ENCODE results near the gene SPATA2. TPM values are rescaled to one million over a fixed set of nuclear protein-coding genes. Genes with fewer than 3 reads are reported as not detected.

Gene SPATA2
- total and polyA plus RNA-seq, 2 experiments from 2014 or later = 5.3 to 9.3 TPM

DNA sequence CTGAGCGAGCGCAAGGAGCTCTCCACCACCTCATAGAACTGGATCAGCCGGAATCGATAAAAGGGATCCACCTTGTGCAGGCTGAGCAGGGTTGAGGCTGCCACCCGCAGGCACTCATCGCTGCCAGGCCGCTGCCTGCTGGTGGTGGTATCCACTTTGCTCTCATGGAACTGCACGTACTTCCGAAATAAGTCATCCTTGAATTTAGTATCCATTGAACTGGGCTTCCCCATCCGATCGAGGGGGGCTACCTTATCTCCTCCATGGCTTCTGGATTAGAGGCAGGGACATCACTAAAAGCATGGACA, 7.1 kb downstream of the SPATA2 start:
- no peaks in the 10 kb centered on the region for H3K27me3 ChIP-seq (ENCODE audit: insufficient read depth)
- H3K4me1 ChIP-seq (ENCODE audit: insufficient read depth) = no peaks in the 10 kb centered on the region
- no peaks in the 10 kb centered on the region for H3K4me1 Mint-ChIP-seq
- no peak overlapping the region for H3K27ac ChIP-seq (ENCODE audit: low read depth)
- ATAC-seq (no peak), DNase-seq (ENCODE audit: low spot score) (no peak)
- H3K9me3 Mint-ChIP-seq = no peaks in the 10 kb centered on the region
- H2AFZ ChIP-seq = no peak overlapping the region
- H3K79me2 ChIP-seq (replicated peaks; ENCODE audit: insufficient read depth) = peaks cover 41% of the 10 kb centered on the region
- H4K20me1 ChIP-seq (replicated peaks; ENCODE audit: insufficient read depth) = peaks cover 20% of the 10 kb centered on the region
- H3K4me3 Mint-ChIP-seq = no peak overlapping the region; the same call in 2 of the 3 replicates
- no peak overlapping the region for H3K27ac Mint-ChIP-seq
- no peaks in the 10 kb centered on the region; the same call in 1 of the 2 replicates for H3K36me3 ChIP-seq (ENCODE audit: insufficient read depth)
- peaks cover 21% of the 10 kb centered on the region for H3K36me3 Mint-ChIP-seq (ENCODE audit: low read depth)
- H3F3A ChIP-seq (replicated peaks; ENCODE audit: low read depth) = no peaks in the 10 kb centered on the region
- no peaks in the 10 kb centered on the region for H3K27me3 Mint-ChIP-seq (ENCODE audit: insufficient read depth, low read depth, poor library complexity)
- no peak for TF ChIP-seq EZH2 (IDR thresholded peaks at IDR 0.05; ENCODE audit: low read depth, unreplicated experiment)
- no peak for TF ChIP-seq NANOG (IDR thresholded peaks at IDR 0.05; ENCODE audit: borderline replicate concordance)
- TF ChIP-seq ZNF331 (CRISPR knock-in tag; IDR thresholded peaks at IDR 0.05; ENCODE audit: low read depth) = no peak
- no peak for TF ChIP-seq POLR2AphosphoS5 (IDR thresholded peaks at IDR 0.05; ENCODE audit: low read depth)
- TF ChIP-seq EZH2phosphoT487 (IDR thresholded peaks at IDR 0.05; ENCODE audit: unreplicated experiment) = no peak
- TF ChIP-seq ZNF114 (CRISPR knock-in tag; IDR thresholded peaks at IDR 0.05) = no peak
- no peak for TF ChIP-seq CREB1 (CRISPR knock-in tag; IDR thresholded peaks at IDR 0.05; ENCODE audit: low read depth)
- TF ChIP-seq JUNB (IDR thresholded peaks at IDR 0.05; ENCODE audit: unreplicated experiment) = no peak
- TF ChIP-seq STAT1 (IDR thresholded peaks at IDR 0.05; ENCODE audit: unreplicated experiment) = no peak
- TF ChIP-seq REST (IDR thresholded peaks at IDR 0.05; ENCODE audit: unreplicated experiment) = no peak
- TF ChIP-seq, protein P1, sequence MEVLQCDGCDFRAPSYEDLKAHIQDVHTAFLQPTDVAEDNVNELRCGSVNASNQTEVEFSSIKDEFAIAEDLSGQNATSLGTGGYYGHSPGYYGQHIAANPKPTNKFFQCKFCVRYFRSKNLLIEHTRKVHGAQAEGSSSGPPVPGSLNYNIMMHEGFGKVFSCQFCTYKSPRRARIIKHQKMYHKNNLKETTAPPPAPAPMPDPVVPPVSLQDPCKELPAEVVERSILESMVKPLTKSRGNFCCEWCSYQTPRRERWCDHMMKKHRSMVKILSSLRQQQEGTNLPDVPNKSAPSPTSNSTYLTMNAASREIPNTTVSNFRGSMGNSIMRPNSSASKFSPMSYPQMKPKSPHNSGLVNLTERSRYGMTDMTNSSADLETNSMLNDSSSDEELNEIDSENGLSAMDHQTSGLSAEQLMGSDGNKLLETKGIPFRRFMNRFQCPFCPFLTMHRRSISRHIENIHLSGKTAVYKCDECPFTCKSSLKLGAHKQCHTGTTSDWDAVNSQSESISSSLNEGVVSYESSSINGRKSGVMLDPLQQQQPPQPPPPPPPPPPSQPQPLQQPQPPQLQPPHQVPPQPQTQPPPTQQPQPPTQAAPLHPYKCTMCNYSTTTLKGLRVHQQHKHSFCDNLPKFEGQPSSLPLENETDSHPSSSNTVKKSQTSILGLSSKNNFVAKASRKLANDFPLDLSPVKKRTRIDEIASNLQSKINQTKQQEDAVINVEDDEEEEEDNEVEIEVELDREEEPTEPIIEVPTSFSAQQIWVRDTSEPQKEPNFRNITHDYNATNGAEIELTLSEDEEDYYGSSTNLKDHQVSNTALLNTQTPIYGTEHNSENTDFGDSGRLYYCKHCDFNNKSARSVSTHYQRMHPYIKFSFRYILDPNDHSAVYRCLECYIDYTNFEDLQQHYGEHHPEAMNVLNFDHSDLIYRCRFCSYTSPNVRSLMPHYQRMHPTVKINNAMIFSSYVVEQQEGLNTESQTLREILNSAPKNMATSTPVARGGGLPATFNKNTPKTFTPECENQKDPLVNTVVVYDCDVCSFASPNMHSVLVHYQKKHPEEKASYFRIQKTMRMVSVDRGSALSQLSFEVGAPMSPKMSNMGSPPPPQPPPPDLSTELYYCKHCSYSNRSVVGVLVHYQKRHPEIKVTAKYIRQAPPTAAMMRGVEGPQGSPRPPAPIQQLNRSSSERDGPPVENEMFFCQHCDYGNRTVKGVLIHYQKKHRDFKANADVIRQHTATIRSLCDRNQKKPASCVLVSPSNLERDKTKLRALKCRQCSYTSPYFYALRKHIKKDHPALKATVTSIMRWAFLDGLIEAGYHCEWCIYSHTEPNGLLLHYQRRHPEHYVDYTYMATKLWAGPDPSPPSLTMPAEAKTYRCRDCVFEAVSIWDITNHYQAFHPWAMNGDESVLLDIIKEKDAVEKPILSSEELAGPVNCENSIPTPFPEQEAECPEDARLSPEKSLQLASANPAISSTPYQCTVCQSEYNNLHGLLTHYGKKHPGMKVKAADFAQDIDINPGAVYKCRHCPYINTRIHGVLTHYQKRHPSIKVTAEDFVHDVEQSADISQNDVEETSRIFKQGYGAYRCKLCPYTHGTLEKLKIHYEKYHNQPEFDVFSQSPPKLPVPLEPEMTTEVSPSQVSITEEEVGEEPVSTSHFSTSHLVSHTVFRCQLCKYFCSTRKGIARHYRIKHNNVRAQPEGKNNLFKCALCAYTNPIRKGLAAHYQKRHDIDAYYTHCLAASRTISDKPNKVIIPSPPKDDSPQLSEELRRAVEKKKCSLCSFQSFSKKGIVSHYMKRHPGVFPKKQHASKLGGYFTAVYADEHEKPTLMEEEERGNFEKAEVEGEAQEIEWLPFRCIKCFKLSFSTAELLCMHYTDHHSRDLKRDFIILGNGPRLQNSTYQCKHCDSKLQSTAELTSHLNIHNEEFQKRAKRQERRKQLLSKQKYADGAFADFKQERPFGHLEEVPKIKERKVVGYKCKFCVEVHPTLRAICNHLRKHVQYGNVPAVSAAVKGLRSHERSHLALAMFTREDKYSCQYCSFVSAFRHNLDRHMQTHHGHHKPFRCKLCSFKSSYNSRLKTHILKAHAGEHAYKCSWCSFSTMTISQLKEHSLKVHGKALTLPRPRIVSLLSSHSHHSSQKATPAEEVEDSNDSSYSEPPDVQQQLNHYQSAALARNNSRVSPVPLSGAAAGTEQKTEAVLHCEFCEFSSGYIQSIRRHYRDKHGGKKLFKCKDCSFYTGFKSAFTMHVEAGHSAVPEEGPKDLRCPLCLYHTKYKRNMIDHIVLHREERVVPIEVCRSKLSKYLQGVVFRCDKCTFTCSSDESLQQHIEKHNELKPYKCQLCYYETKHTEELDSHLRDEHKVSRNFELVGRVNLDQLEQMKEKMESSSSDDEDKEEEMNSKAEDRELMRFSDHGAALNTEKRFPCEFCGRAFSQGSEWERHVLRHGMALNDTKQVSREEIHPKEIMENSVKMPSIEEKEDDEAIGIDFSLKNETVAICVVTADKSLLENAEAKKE (CRISPR knock-in tag; IDR thresholded peaks at IDR 0.05) = no peak
- TF ChIP-seq, protein P2, sequence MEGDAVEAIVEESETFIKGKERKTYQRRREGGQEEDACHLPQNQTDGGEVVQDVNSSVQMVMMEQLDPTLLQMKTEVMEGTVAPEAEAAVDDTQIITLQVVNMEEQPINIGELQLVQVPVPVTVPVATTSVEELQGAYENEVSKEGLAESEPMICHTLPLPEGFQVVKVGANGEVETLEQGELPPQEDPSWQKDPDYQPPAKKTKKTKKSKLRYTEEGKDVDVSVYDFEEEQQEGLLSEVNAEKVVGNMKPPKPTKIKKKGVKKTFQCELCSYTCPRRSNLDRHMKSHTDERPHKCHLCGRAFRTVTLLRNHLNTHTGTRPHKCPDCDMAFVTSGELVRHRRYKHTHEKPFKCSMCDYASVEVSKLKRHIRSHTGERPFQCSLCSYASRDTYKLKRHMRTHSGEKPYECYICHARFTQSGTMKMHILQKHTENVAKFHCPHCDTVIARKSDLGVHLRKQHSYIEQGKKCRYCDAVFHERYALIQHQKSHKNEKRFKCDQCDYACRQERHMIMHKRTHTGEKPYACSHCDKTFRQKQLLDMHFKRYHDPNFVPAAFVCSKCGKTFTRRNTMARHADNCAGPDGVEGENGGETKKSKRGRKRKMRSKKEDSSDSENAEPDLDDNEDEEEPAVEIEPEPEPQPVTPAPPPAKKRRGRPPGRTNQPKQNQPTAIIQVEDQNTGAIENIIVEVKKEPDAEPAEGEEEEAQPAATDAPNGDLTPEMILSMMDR (conservative IDR thresholded peaks at IDR 0.05; ENCODE audit: low read depth in 2 of 2) = no peak
- TF ChIP-seq ETS1 (IDR thresholded peaks at IDR 0.05) = no peak
- H3K4me3 ChIP-seq = no peak overlapping the region
- no peak overlapping the region for H3K4me2 ChIP-seq
- no peaks in the 10 kb centered on the region for H3K9me2 ChIP-seq (ENCODE audit: insufficient read depth)
